ENCODE results near the gene DNAH17. TPM values are rescaled to one million over a fixed set of nuclear protein-coding genes. Genes with fewer than 3 reads are reported as not detected.

DNAH17 gene
- total RNA-seq, 1 experiment from 2014 or later: 0.05 TPM

- no peak for DNase-seq (ENCODE audit: low read depth)
Observed at GRCh38 chr17:78602246-78602645, 25.1 kb upstream of the DNAH17 start.

GRCh38 chr17:78601577-78602190 is 24.5 kb upstream of the DNAH17 start:
- DNase-seq (ENCODE audit: low read depth): no peak

GRCh38 chr17:78600181-78600721 is 23.1 kb upstream of the DNAH17 start:
- peak; percentile 82 for DNase-seq (ENCODE audit: low read depth)

GRCh38 chr17:78599419-78599818 is 22.2 kb upstream of the DNAH17 start:
- DNase-seq (ENCODE audit: low read depth): no peak

GRCh38 chr17:78598013-78598471 is 20.8 kb upstream of the DNAH17 start:
- peak; percentile 31 for DNase-seq (ENCODE audit: low read depth)

- DNase-seq (ENCODE audit: low read depth): no peak
Observed at GRCh38 chr17:78596871-78597764, 19.9 kb upstream of the DNAH17 start.

GRCh38 chr17:78595135-78595810 is 18.1 kb upstream of the DNAH17 start:
- peak; percentile 60 for DNase-seq (ENCODE audit: low read depth)

- DNase-seq (ENCODE audit: low read depth): no peak
Observed at GRCh38 chr17:78592991-78593329, 15.8 kb upstream of the DNAH17 start.

GRCh38 chr17:78591263-78591671 is 14.1 kb upstream of the DNAH17 start:
- DNase-seq (ENCODE audit: low read depth): no peak

GRCh38 chr17:78589885-78590284 is 12.7 kb upstream of the DNAH17 start:
- DNase-seq (ENCODE audit: low read depth): peak; percentile 43

GRCh38 chr17:78589031-78589675 is 12.0 kb upstream of the DNAH17 start:
- DNase-seq (ENCODE audit: low read depth): no peak

- DNase-seq (ENCODE audit: low read depth): no peak
Observed at GRCh38 chr17:78588258-78589030, 11.2 kb upstream of the DNAH17 start.

- DNase-seq (ENCODE audit: low read depth): peak; percentile 30
Observed at GRCh38 chr17:78585006-78585630, 7.9 kb upstream of the DNAH17 start.

- DNase-seq (ENCODE audit: low read depth): peak; percentile 31
Observed at GRCh38 chr17:78583091-78583490, 5.9 kb upstream of the DNAH17 start.

GRCh38 chr17:78581304-78581703 is 4.1 kb upstream of the DNAH17 start:
- no peak for DNase-seq (ENCODE audit: low read depth)

- DNase-seq (ENCODE audit: low read depth): no peak
Observed at GRCh38 chr17:78580277-78580804, 3.1 kb upstream of the DNAH17 start.

- DNase-seq (ENCODE audit: low read depth): no peak
Observed at GRCh38 chr17:78576389-78577112, 645 bp downstream of the DNAH17 start.

GRCh38 chr17:78575899-78576298 is 1.3 kb downstream of the DNAH17 start:
- no peak for DNase-seq (ENCODE audit: low read depth)

- DNase-seq (ENCODE audit: low read depth): no peak
Observed at GRCh38 chr17:78575340-78575739, 1.9 kb downstream of the DNAH17 start.

GRCh38 chr17:78573955-78574354 is 3.2 kb downstream of the DNAH17 start:
- DNase-seq (ENCODE audit: low read depth): no peak

Data from M059J (cell line).